Measurements from ENCODE around the gene USP17L18. TPM values are rescaled to one million over a fixed set of nuclear protein-coding genes. Genes with fewer than 3 reads are reported as not detected.
"Not testable (repeated sequence)": the region's sequence is repeated elsewhere in the genome, so short reads cannot be mapped to it uniquely, and the experiment has no call there.

USP17L18 gene
- total and polyA plus RNA-seq, 2 donors (not counting 1 experiment from before 2014, with no cell fraction given): not detected

DNA sequence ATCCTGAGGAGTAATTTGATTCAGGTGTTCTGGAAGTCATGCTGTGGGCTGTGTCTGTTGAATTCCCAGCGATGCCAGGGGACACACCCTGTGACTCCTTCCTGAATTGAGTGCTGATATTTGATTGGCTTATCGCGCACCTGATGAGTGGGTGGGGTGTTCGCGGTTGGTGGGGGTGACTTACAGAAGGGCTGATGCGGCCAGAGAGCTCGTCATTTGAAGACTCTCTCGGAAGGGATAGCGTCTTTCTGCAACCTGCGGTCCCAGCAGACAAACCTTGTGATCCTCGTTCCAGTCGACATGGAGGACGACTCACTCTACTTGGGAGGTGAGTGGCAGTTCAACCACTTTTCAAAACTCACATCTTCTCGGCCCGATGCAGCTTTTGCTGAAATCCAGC is 14.3 kb upstream of the USP17L18 start, which contains the start of gene USP17L15:
TSS of gene USP17L15 (plus strand) at position 301 of the 400 bp plus-strand sequence. CDS start at position 301, 0 bp downstream.
- H3K9ac ChIP-seq (ENCODE audit: low read length); H3K27me3 Mint-ChIP-seq; H3K27me3 ChIP-seq (replicated peaks in 1 of 4; ENCODE audit: control extremely low read depth in 1 of 4, control insufficient read depth in 3 of 4, insufficient read depth in 4 of 4, low read length in 3 of 4); H3K36me3 ChIP-seq (replicated peaks in 1 of 2; ENCODE audit: control extremely low read depth in 1 of 2, control insufficient read depth in 1 of 2, extremely low read depth in 1 of 2, insufficient read depth in 2 of 2, low read length in 1 of 2); H3K4me3 Mint-ChIP-seq; H3K9me3 Mint-ChIP-seq (ENCODE audit: insufficient read depth); H3K4me3 ChIP-seq (ENCODE audit: control extremely low read depth in 1 of 5, extremely low read depth in 1 of 5, insufficient read depth in 1 of 5, low read depth in 2 of 5, low read length in 4 of 5); DNase-seq; H3K27ac Mint-ChIP-seq; POLR2A ChIA-PET; H3K4me1 ChIP-seq (ENCODE audit: control insufficient read depth in 2 of 2, insufficient read depth in 2 of 2, low read length in 2 of 2); H4K20me1 ChIP-seq (ENCODE audit: control insufficient read depth, insufficient read depth, low read length, poor library complexity, severe bottlenecking); H3K9me3 ChIP-seq (ENCODE audit: control extremely low read depth in 1 of 3, control insufficient read depth in 2 of 3, insufficient read depth in 1 of 3, low read length in 2 of 3); H3K4me2 ChIP-seq (replicated peaks; ENCODE audit: low read depth, low read length, poor library complexity, severe bottlenecking); H3K27ac ChIP-seq (ENCODE audit: low read length in 2 of 2); ATAC-seq (ENCODE audit: low read depth); H2AFZ ChIP-seq (ENCODE audit: insufficient read depth, low read depth, low read length, poor library complexity, severe bottlenecking); H3K79me2 ChIP-seq (ENCODE audit: control insufficient read depth, insufficient read depth, low read length); intact Hi-C loops (cut with micrococcal nuclease); CTCF ChIA-PET; H3K4me1 Mint-ChIP-seq: not testable (repeated sequence)
- WGBS (ENCODE audit: insufficient coverage): no CpG with 5 or more reads among the region's 15 CpGs

DNA sequence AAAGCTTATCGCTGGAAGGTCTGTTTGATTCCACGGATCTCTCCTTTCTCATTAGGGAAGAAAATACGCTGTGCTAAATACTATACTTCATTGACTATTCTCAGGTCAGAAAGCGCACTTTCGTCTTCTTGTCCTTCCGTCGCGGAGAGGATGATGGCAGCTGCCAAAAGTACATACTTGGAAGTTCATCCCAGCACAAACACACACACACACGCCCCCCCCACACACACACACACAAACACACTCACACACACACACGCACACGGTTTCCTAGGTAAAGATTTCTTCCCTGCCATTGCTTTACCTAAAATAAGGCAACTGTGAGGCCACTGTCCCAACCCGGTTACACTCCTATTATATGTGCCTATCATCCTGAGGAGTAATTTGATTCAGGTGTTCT is 10.0 kb upstream of the USP17L18 start:
- CTCF ChIA-PET; H3K4me1 ChIP-seq (ENCODE audit: control insufficient read depth in 2 of 2, insufficient read depth in 2 of 2, low read length in 2 of 2); H3K27me3 Mint-ChIP-seq; H2AFZ ChIP-seq (ENCODE audit: insufficient read depth, low read depth, low read length, poor library complexity, severe bottlenecking); POLR2A ChIA-PET; intact Hi-C loops (cut with micrococcal nuclease); H3K27me3 ChIP-seq (replicated peaks in 1 of 4; ENCODE audit: control extremely low read depth in 1 of 4, control insufficient read depth in 3 of 4, insufficient read depth in 4 of 4, low read length in 3 of 4); H3K9ac ChIP-seq (ENCODE audit: low read length); H4K20me1 ChIP-seq (ENCODE audit: control insufficient read depth, insufficient read depth, low read length, poor library complexity, severe bottlenecking); H3K9me3 ChIP-seq (ENCODE audit: control extremely low read depth in 1 of 3, control insufficient read depth in 2 of 3, insufficient read depth in 1 of 3, low read length in 2 of 3); H3K79me2 ChIP-seq (ENCODE audit: control insufficient read depth, insufficient read depth, low read length); H3K4me2 ChIP-seq (replicated peaks; ENCODE audit: low read depth, low read length, poor library complexity, severe bottlenecking); ATAC-seq (ENCODE audit: low read depth); H3K36me3 ChIP-seq (replicated peaks in 1 of 2; ENCODE audit: control extremely low read depth in 1 of 2, control insufficient read depth in 1 of 2, extremely low read depth in 1 of 2, insufficient read depth in 2 of 2, low read length in 1 of 2); H3K9me3 Mint-ChIP-seq (ENCODE audit: insufficient read depth); H3K4me3 Mint-ChIP-seq; H3K4me1 Mint-ChIP-seq; H3K4me3 ChIP-seq (ENCODE audit: control extremely low read depth in 1 of 5, extremely low read depth in 1 of 5, insufficient read depth in 1 of 5, low read depth in 2 of 5, low read length in 4 of 5); H3K27ac Mint-ChIP-seq; H3K27ac ChIP-seq (ENCODE audit: low read length in 2 of 2): not testable (repeated sequence)
- no CpG with 5 or more reads among the region's 12 CpGs for WGBS (ENCODE audit: insufficient coverage)
- DNase-seq: peak; percentile 0

DNA sequence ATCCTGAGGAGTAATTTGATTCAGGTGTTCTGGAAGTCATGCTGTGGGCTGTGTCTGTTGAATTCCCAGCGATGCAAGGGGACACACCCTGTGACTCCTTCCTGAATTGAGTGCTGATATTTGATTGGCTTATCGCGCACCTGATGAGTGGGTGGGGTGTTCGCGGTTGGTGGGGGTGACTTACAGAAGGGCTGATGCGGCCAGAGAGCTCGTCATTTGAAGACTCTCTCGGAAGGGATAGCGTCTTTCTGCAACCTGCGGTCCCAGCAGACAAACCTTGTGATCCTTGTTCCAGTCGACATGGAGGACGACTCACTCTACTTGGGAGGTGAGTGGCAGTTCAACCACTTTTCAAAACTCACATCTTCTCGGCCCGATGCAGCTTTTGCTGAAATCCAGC is 4.9 kb upstream of the USP17L18 start, which contains the start of gene USP17L17:
TSS of gene USP17L17 (plus strand) at position 301 of the 400 bp plus-strand sequence. CDS start at position 301, 0 bp downstream.
- H3K4me1 ChIP-seq (ENCODE audit: control insufficient read depth in 2 of 2, insufficient read depth in 2 of 2, low read length in 2 of 2); H3K27ac Mint-ChIP-seq; H3K27me3 Mint-ChIP-seq; H3K9ac ChIP-seq (ENCODE audit: low read length); H3K9me3 Mint-ChIP-seq (ENCODE audit: insufficient read depth); ATAC-seq (ENCODE audit: low read depth); H3K9me3 ChIP-seq (ENCODE audit: control extremely low read depth in 1 of 3, control insufficient read depth in 2 of 3, insufficient read depth in 1 of 3, low read length in 2 of 3); H4K20me1 ChIP-seq (ENCODE audit: control insufficient read depth, insufficient read depth, low read length, poor library complexity, severe bottlenecking); intact Hi-C loops (cut with micrococcal nuclease); DNase-seq; H3K36me3 ChIP-seq (replicated peaks in 1 of 2; ENCODE audit: control extremely low read depth in 1 of 2, control insufficient read depth in 1 of 2, extremely low read depth in 1 of 2, insufficient read depth in 2 of 2, low read length in 1 of 2); H2AFZ ChIP-seq (ENCODE audit: insufficient read depth, low read depth, low read length, poor library complexity, severe bottlenecking); H3K4me2 ChIP-seq (replicated peaks; ENCODE audit: low read depth, low read length, poor library complexity, severe bottlenecking); H3K79me2 ChIP-seq (ENCODE audit: control insufficient read depth, insufficient read depth, low read length); H3K27me3 ChIP-seq (replicated peaks in 1 of 4; ENCODE audit: control extremely low read depth in 1 of 4, control insufficient read depth in 3 of 4, insufficient read depth in 4 of 4, low read length in 3 of 4); H3K4me3 Mint-ChIP-seq; H3K4me3 ChIP-seq (ENCODE audit: control extremely low read depth in 1 of 5, extremely low read depth in 1 of 5, insufficient read depth in 1 of 5, low read depth in 2 of 5, low read length in 4 of 5); H3K4me1 Mint-ChIP-seq; H3K27ac ChIP-seq (ENCODE audit: low read length in 2 of 2); CTCF ChIA-PET; POLR2A ChIA-PET: not testable (repeated sequence)
- WGBS (ENCODE audit: insufficient coverage): no CpG with 5 or more reads among the region's 14 CpGs

DNA sequence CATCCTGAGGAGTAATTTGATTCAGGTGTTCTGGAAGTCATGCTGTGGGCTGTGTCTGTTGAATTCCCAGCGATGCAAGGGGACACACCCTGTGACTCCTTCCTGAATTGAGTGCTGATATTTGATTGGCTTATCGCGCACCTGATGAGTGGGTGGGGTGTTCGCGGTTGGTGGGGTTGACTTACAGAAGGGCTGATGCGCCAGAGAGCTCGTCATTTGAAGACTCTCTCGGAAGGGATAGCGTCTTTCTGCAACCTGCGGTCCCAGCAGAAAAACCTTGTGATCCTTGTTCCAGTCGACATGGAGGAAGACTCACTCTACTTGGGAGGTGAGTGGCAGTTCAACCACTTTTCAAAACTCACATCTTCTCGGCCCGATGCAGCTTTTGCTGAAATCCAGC is 4.6 kb downstream of the USP17L18 start, which contains the start of gene USP17L19:
TSS of gene USP17L19 (plus strand) at position 301 of the 400 bp plus-strand sequence. CDS start at position 301, 0 bp downstream.
- not testable (repeated sequence) for H3K9me3 Mint-ChIP-seq (ENCODE audit: insufficient read depth)

More for the DNA sequence above, 4.6 kb downstream of the USP17L18 start, which contains the start of gene USP17L19:
- H3K27me3 ChIP-seq (replicated peaks in 1 of 4; ENCODE audit: control extremely low read depth in 1 of 4, control insufficient read depth in 3 of 4, insufficient read depth in 4 of 4, low read length in 3 of 4); DNase-seq; H4K20me1 ChIP-seq (ENCODE audit: control insufficient read depth, insufficient read depth, low read length, poor library complexity, severe bottlenecking); H3K27ac Mint-ChIP-seq; H3K27ac ChIP-seq (ENCODE audit: low read length in 2 of 2); H3K4me2 ChIP-seq (replicated peaks; ENCODE audit: low read depth, low read length, poor library complexity, severe bottlenecking); H3K36me3 ChIP-seq (replicated peaks in 1 of 2; ENCODE audit: control extremely low read depth in 1 of 2, control insufficient read depth in 1 of 2, extremely low read depth in 1 of 2, insufficient read depth in 2 of 2, low read length in 1 of 2); POLR2A ChIA-PET; H3K4me3 Mint-ChIP-seq; H3K4me1 Mint-ChIP-seq; H3K9me3 ChIP-seq (ENCODE audit: control extremely low read depth in 1 of 3, control insufficient read depth in 2 of 3, insufficient read depth in 1 of 3, low read length in 2 of 3); H2AFZ ChIP-seq (ENCODE audit: insufficient read depth, low read depth, low read length, poor library complexity, severe bottlenecking); H3K27me3 Mint-ChIP-seq; intact Hi-C loops (cut with micrococcal nuclease); H3K79me2 ChIP-seq (ENCODE audit: control insufficient read depth, insufficient read depth, low read length); ATAC-seq (ENCODE audit: low read depth); CTCF ChIA-PET; H3K9ac ChIP-seq (ENCODE audit: low read length); H3K4me3 ChIP-seq (ENCODE audit: control extremely low read depth in 1 of 5, extremely low read depth in 1 of 5, insufficient read depth in 1 of 5, low read depth in 2 of 5, low read length in 4 of 5); H3K4me1 ChIP-seq (ENCODE audit: control insufficient read depth in 2 of 2, insufficient read depth in 2 of 2, low read length in 2 of 2): not testable (repeated sequence)
- WGBS (ENCODE audit: insufficient coverage): no CpG with 5 or more reads among the region's 13 CpGs

All from B cell (primary cell).